GM18868 (cell line): ENCODE measurements around the gene MYL3.
"Not testable (repeated sequence)": the region's sequence is repeated elsewhere in the genome, so short reads cannot be mapped to it uniquely, and the experiment has no call there.

Source experiments
- ATAC-seq: cut with Tn5 transposase; IDR thresholded peaks from one replicate; pipeline ENCODE4 v1.9.1; 2021; ENCODE audit warnings: mild to moderate bottlenecking, moderate library complexity; ENCODE audit not compliant: unreplicated experiment

MYL3 gene

DNA sequence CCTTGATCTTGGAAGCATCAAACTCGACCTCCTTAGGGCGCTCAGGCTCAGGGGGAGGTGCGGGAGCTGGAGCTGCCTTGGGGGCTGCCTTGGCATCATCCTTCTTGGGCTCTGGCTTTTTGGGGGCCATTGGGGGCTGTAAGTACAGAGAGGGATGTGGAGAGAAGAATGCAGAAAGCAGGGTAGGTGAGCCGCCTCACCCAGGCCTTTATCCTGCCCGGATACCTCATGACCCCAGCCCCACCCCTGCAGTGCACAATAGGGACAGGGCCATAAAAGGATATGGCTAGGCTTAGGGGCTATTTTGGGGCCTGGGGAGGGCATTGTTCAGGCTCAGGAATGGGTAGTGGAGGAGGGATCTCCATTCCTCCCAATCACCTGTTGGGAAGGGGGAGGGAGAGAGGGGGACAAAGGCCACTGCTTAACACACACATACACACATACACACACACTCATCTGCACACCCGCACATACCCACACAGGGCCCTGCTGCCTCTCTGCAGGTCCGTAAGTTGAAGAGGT, at the start of gene MYL3:
Gene MYL3, minus strand, starts transcription at position 184 of the 522 bp plus-strand sequence. Its CDS starts 54 bp downstream, at position 130.
- ATAC-seq: no peak

- no peak for ATAC-seq
These were observed 49.7 kb upstream of the MYL3 start for GRCh38 chr3:46912986-46913385.

- not testable (repeated sequence) for ATAC-seq
These were observed 47.7 kb upstream of the MYL3 start for GRCh38 chr3:46910914-46911313.

GRCh38 chr3:46910166-46910760, 47.0 kb upstream of the MYL3 start:
- ATAC-seq: no peak

DNA sequence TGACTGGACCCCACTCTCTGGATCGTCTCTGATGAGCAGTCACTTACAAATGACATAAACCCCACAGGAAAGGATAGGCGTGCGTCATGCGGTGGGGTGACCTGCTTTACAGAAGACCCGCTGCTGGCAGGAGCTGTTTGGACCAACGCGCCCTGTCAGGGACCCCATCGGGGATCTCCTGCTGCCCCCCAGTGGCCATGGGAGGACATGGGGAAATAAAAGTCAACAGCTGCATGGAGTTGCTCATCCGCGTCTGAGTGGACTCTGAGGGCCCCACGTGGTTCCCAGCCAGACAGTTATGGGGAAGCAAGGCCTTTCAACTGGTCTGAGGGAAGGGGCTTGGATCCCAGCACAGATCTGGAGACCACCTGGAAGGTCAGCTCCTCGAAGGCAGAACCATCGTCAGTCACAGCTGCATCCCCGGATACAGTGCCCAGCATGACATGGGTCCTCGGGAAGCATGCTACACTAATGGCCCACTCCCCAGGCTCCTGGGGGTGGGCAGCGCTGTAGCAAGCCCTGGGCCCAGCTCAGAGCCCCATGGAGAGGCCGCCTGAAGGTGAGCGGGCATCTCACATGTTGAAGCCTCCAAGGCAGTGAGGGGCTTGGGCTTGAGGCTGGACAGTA, 46.4 kb upstream of the MYL3 start:
- no peak for ATAC-seq

GRCh38 chr3:46908986-46909534, 45.8 kb upstream of the MYL3 start:
- ATAC-seq: no peak

GRCh38 chr3:46908294-46908985, 45.2 kb upstream of the MYL3 start:
- ATAC-seq: no peak

- ATAC-seq: no peak
These were observed 44.7 kb upstream of the MYL3 start for GRCh38 chr3:46907960-46908293.

- ATAC-seq: no peak
These were observed 44.0 kb upstream of the MYL3 start for GRCh38 chr3:46907271-46907670.

- no peak for ATAC-seq
These were observed 43.3 kb upstream of the MYL3 start for GRCh38 chr3:46906471-46907058.

- no peak for ATAC-seq
These were observed 42.6 kb upstream of the MYL3 start for GRCh38 chr3:46905661-46906451.

DNA sequence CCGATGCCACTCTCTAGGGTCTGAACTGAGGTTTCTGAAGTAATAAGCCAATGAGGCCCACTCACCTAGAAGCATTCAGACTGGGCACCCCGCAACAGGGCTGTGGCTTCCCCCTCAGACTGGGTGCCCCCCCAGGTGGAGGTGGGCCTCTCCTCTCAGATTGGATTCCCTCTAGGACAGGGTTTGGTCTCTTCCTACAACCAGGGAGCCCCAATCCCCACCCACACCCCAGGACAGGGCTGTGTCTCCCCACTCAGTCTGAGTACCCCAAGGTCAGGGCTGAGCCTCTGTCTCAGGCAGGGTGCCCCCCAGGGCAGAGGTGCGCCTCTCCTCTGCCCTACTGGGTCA, 41.9 kb upstream of the MYL3 start:
- ATAC-seq: no peak

DNA sequence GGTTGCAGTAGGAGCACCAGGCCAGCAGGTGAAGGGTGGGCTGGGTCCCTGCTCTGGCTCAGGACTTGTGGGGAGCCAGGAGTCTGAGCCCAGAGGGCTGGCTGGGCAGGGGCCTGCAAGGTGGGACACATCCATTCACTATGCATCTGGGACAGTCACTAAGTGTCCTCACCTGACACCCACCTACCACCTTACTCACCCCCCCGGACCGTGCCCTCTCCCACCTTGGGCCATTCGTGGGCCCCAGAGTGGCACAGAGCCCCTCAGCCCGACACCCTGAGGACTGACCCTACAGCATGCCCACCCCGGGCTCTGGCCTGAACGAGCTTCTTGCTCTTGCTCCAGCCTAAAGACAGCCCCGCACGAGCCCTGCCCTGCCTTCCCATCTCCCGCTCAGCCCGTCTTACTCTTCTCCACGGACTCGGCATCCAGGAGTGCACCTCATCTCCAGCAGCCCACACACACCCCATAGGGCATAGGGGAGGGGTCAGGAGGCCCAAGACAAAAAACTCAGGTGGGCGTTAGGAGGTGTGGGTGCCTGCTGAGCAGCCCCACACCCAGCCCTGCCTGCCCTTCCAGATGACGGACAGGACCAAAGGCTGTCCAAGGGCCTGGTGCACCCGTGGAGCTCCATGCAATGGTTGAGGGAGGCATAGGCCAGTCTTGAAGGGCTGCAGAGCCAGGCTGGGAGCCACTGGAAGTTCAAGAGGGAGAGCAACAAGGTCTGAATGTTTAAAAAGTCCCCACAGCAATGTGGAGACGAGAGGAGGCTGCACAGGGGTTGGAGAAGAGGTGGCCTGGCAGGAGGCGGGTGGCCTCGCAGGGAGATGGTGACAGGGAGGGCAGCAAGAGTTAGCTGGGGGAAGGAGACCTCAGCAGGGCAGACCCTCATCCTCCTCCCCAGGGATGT, 41.3 kb upstream of the MYL3 start:
- no peak for ATAC-seq

GRCh38 chr3:46903341-46904302, 40.4 kb upstream of the MYL3 start:
- no peak for ATAC-seq

GRCh38 chr3:46902188-46902631, 39.0 kb upstream of the MYL3 start:
- ATAC-seq: no peak

DNA sequence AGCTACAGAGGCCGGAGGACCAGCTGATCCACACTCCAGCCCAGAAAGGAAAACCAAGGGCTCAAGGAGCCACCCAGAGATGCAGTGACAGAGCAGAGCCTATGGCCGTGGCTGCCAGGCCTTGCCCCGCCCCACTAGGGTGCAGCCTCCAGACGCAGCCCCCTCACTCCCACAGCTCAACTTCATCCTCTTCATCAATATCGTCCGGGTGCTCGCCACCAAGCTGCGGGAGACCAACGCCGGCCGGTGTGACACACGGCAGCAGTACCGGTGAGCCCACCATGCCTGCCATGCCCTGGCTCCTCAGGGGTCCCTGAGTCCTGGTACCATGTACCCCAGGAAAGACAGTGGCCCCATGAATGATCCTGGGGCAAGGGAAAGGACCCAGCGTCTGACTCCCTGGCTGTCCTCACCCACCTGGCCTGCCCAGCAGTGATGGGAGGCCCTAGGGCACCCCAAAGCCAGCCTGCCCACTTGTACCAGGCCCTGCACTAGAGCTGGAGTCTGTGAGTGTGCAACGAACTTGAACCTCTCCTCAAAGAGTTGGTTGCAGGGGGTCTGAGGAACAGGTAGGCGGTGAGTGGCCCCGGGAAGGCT, 38.4 kb upstream of the MYL3 start:
- ATAC-seq: no peak

DNA sequence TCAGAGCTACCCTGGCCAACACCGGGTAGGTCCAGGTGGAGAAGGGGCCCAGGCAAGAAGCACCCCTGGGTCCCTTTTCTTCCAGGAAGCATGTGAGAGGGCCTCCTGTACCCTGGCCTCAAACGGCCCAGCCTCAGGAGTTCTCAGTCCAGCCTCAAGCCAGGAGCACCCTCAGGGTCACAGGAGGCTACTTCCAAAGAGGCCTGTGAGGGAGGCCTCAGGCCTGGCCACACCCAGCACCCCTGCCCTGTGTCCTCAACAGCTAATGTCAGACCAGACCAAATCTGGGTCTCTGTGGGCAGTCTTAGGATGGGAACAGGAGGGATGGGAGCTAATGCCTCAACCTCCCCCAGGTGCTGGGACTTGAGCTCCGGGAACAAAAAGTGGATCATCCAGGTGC, 37.8 kb upstream of the MYL3 start:
- no peak for ATAC-seq

GRCh38 chr3:46900356-46900755, 37.1 kb upstream of the MYL3 start:
- ATAC-seq: no peak
